ENCODE measurements around the gene SNCB.

DNA sequence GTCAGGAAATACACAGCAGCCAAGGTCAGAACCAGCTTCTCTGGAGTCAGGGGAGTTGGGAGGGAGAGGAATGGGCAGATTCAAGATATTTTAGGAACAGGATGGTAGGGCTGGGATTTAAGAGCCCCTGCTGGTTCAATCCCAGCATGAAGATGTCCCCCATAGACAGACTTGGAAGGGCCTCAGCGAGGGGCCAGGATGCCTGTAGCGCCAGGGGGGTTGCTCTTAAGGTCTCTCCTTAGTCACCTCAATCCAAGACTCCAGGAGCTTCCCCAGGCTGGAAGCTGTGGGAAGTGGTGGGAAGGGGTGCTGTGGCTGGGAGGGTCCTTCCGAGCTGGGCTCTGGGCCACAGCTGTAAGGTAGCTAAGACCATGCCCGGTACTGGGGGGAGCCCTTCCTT lies 8.9 kb upstream of the SNCB start:
- TF ChIP-seq, protein P1, sequence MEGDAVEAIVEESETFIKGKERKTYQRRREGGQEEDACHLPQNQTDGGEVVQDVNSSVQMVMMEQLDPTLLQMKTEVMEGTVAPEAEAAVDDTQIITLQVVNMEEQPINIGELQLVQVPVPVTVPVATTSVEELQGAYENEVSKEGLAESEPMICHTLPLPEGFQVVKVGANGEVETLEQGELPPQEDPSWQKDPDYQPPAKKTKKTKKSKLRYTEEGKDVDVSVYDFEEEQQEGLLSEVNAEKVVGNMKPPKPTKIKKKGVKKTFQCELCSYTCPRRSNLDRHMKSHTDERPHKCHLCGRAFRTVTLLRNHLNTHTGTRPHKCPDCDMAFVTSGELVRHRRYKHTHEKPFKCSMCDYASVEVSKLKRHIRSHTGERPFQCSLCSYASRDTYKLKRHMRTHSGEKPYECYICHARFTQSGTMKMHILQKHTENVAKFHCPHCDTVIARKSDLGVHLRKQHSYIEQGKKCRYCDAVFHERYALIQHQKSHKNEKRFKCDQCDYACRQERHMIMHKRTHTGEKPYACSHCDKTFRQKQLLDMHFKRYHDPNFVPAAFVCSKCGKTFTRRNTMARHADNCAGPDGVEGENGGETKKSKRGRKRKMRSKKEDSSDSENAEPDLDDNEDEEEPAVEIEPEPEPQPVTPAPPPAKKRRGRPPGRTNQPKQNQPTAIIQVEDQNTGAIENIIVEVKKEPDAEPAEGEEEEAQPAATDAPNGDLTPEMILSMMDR (IDR thresholded peaks at IDR 0.05), result no peak
- TF ChIP-seq ZNF219 (CRISPR knock-in tag; IDR thresholded peaks at IDR 0.05; ENCODE audit: borderline replicate concordance) (no peak), ZNF423 (CRISPR knock-in tag; IDR thresholded peaks at IDR 0.05) (0 out of 2 replicates have a peak, but pooled peaks have one; percentile 23), IRF1 (CRISPR knock-in tag; IDR thresholded peaks at IDR 0.05) (no peak)
